Measurements from ENCODE around the gene ATP2B2.

The ATP2B2 gene

DNA sequence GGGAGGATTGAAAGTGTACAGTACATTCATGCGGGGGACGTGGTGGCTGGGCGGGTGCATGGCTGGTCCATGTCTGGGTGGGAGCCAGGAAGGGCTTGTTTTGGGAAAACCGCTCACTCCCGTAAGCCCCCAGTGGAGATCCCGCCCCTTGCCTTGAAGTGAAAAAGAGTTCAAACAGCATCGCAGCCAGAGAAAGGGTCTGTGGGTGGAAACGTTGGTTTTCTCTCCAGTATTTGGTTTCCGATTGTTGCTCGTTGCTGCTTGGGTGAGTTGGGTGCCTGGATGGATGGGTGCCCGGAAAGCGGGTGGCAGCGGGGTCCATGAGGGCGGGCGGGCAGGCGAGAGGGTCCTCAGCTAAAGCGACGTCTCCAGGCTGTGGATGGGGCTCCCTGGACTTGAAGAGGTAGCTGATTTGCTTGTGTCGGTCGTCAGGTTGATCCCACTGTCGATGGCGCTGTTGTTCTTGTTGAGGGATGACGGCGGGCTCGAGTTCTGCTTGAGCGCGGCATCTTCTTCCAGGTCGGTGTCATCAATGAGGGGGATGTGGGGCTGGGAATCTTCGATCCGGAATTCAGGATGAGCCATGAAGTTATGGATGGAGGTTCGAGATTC lies 176.8 kb downstream of the ATP2B2 start:
- DNase-seq (ENCODE audit: low read depth in 2 of 2), result no peak

GRCh38 chr3:10327592-10327991 lies 177.8 kb downstream of the ATP2B2 start:
- no peak for DNase-seq (ENCODE audit: low read depth in 2 of 2)

GRCh38 chr3:10322352-10322710 lies 183.1 kb downstream of the ATP2B2 start:
- no peak for DNase-seq (ENCODE audit: low read depth in 2 of 2)

DNA sequence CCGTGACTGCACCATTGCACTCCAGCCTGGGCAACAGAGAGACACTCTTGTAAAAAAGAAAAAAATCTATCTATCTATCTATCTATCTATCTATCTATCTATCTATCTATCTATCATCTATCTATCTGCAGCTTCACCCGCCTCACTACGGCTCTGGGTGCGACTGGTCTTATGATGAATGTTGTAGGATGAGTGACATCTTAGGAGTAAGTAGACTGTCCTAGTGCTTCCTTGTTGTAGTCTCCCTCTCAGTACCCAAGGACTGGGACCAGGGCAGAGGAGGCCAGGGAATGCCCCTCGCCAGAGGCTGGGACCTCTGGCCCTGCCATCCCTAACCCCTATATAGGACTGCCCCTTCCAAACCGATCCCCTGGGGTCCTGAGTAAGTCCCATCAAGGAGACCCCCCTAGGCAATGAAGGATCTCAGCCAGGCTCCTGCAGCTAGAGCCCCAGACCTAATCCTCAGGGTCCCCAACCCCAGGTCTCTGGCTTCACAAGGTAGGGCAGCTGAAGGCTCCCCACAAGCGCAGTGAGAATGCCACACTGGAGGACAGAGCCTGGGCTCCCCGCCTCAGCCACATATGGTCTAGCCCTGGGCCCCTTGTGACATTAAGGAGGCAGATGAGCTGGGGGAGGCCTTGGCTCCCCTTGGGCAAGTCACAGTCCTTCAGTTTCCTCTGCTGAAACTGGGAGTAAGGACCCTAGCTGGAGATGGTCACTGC lies 183.6 kb downstream of the ATP2B2 start:
- DNase-seq (ENCODE audit: low read depth in 2 of 2), result no peak

DNA sequence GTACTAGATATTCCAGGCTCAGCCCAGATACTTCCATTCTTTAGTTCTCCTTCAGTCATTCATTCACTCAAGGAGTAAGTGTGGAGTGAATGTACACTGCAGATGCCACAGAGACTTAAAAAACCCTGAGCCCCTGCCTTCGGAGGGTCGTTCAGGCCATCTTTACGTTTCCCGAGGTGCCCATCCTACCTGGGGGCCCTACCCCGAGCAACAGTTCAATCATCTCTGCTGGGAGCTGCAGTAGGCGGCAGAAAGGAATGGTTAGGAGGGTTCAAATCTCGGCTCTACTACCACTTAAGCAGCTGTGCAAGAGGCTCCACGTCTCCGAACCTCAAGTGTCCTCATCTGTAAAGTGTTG lies 185.1 kb downstream of the ATP2B2 start:
- no peak for DNase-seq (ENCODE audit: low read depth in 2 of 2)

- DNase-seq (ENCODE audit: low read depth in 2 of 2), result no peak
These were observed 185.6 kb downstream of the ATP2B2 start for GRCh38 chr3:10319804-10320203.

GRCh38 chr3:10319251-10319650 lies 186.1 kb downstream of the ATP2B2 start:
- no peak for DNase-seq (ENCODE audit: low read depth in 2 of 2)

GRCh38 chr3:10317961-10318350 lies 187.4 kb downstream of the ATP2B2 start:
- no peak for DNase-seq (ENCODE audit: low read depth in 2 of 2)

DNA sequence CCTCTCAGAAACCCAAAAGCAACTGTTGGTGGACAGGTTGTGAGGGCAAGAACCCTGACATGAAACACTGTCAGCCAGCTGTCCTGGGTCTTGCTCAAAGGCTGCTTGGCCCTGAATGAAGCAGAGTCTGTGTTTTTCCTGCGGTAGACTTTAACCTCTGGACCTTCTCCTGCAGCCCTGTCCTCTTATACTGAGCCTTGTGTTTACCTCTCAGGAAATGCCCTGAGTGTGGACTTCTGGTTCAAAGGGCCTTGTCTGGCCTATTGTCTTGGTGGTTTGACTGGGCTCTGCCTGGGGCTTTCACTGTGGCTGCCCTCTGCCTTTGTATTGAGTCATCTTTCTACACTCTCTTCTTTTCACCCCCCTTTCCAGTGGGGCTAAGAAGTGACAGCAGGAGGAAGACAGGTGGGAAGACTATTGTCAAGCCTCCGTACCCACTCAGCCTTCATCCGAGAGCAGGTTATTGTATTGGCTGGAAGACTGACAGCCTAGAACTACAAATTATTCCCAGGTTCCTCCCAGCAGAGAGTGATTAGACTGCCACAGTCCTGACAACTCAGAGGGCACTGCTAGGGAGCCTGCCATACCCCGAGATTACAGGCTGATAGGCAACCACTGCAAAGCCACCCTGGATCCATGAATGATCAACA lies 187.9 kb downstream of the ATP2B2 start:
- no peak for DNase-seq (ENCODE audit: low read depth in 2 of 2)

- no peak for DNase-seq (ENCODE audit: low read depth in 2 of 2)
These were observed 189.5 kb downstream of the ATP2B2 start for GRCh38 chr3:10315771-10316344.

- DNase-seq (ENCODE audit: low read depth in 2 of 2), result no peak
These were observed 190.3 kb downstream of the ATP2B2 start for GRCh38 chr3:10315101-10315500.

DNA sequence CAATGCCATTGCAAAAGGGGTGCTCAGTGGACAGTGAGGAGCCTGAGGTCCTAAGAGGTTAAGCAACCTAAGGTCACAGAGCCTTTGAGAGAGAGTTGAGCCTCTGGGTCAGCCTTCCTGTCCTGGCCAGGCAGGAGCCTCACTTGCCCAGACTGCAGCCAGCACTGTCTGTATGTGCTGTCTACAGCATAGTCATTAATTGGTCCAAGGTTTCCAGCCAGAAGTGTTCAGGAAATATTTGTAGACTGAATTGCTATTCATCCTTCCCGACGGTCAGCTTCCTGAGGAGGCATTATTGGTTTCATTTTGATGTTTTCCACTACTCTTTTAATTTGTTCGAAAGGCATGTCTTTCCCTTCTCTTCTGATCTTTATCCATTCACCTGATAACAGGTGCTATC lies 192.5 kb downstream of the ATP2B2 start:
- no peak for DNase-seq (ENCODE audit: low read depth in 2 of 2)

- DNase-seq (ENCODE audit: low read depth in 2 of 2), result no peak
These were observed 193.0 kb downstream of the ATP2B2 start for GRCh38 chr3:10312391-10312790.

GRCh38 chr3:10311710-10312109 lies 193.7 kb downstream of the ATP2B2 start:
- no peak for DNase-seq (ENCODE audit: low read depth in 2 of 2)

GRCh38 chr3:10310578-10310977 lies 194.8 kb downstream of the ATP2B2 start:
- no peak for DNase-seq (ENCODE audit: low read depth in 2 of 2)

GRCh38 chr3:10309736-10310135 lies 195.7 kb downstream of the ATP2B2 start:
- no peak for DNase-seq (ENCODE audit: low read depth in 2 of 2)

DNA sequence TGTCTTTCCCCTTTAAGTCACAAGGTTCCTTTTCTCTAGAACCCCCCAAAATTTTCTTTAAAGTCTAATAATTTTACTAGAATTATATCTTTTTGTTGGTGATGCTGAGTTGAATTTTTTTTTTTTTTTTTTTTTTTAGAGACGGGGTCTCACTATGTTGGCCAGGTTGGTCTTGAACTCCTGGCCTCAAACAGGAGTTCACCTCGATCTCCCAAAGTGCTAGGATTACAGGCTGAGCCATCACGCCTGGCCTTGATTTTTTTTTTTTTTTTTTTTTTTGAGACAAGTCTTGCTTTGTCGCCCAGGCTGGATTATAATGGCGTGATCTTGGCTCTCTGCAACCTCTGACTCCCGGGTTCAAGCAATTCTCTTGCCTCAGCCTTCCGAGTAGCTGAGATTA lies 196.7 kb downstream of the ATP2B2 start:
- no peak for DNase-seq (ENCODE audit: low read depth in 2 of 2)

GRCh38 chr3:10306156-10306555 lies 199.2 kb downstream of the ATP2B2 start:
- no peak for DNase-seq (ENCODE audit: low read depth in 2 of 2)

DNA sequence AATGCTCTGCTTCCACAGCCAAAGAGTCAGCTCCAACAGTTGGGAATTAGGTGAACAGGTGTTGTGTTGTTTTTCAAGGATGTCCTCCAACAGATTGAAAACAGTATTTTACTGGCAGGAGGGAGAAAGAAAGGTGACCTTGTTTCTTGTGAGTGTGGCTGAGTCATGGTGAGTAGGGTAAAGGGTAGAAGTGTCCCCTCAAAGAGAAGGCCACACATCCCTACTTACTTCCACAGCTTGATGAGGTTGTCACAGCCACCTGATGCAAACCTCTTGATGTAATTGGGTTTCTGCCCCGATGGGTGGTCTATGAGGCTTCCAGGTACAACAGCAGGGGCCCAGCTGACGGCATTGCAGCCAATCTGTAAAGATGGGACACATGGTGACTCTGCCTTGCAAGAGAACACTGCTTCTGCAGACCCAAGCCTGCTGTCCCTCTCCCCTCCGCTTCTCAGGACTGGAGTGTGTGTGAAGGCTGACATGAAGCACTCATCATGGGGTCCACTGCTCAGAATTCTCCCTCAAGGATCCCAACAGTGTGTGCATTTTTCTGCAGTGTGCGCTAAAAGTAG lies 200.0 kb downstream of the ATP2B2 start:
- no peak for DNase-seq (ENCODE audit: low read depth in 2 of 2)

DNA sequence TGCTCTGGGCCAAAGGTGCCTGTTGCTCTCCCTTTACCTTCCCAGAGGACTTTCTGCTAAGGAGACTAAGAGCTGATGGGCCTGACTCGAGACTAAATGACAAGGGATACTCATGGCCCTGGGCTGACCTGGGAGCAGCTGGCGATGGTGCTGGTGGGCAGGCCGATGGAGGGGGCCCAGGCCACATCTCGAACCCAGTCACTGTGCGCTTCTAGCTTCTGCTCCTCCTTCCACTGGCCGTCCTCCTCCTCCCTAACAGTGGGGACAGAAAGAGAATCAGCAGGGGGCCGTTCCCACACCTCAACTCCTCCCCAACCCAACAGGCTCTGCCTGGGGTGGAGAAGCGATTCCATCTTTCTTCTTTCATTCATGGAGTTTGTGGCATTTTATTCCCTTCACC lies 200.5 kb downstream of the ATP2B2 start:
- no peak for DNase-seq (ENCODE audit: low read depth in 2 of 2)

DNA sequence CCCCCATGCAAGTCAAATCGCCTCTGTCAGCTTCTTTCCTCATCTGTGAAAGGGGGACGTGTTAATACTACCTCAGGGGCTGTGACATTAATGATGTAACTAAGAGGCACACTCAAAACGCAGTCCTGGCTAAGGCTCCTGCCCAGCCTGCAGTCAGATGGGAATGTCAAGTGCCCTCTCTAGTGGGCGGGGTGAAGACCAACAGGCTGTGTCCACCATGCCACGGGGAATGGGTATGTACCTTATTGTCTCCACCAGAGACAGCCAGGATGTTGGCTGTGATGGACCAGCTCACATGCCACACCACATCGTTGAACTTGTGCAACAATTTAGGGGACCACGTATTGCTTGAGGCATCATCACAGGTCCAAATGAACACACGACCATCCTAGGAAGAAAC lies 201.6 kb downstream of the ATP2B2 start:
- no peak for DNase-seq (ENCODE audit: low read depth in 2 of 2)

- no peak for DNase-seq (ENCODE audit: low read depth in 2 of 2)
These were observed 202.3 kb downstream of the ATP2B2 start for GRCh38 chr3:10303105-10303504.

DNA sequence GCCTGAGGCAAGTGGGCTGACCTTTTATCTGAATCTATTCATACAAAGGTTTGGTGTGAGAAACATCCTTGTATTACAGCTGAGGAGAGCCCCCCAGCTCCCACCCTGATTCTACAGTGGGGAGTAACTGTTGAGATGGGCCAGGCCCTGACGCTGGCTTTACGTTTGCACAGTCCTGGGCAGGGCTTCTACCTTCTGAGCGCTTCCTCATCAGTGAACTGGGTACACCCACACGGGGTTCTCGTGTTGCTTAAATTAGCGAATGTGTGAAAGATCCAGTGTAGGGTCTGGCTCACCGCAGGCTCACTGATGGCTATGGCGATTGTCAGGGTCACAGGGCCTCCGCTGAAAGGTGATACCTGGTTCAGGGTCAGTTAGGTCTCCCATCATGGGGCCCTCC lies 205.3 kb downstream of the ATP2B2 start:
- no peak for DNase-seq (ENCODE audit: low read depth in 2 of 2)

Data from stimulated activated CD8-positive, alpha-beta memory T cell treated with anti-CD3 and anti-CD28 coated beads, Interleukin-15, amount 100 ng/mL, for 4 hours (primary cell).